B cell (primary cell): ENCODE data around the gene CDK18. TPM values are rescaled to one million over a fixed set of nuclear protein-coding genes. Genes with fewer than 3 reads are reported as not detected.

Experiments
- ATAC-seq: fragments of 200-7000 bp; cut with Tn5 transposase; one replicate; pipeline ENCODE4 v1.10.0; 2021; ENCODE audit warnings: low read depth, mild to moderate bottlenecking, moderate number of reproducible peaks, moderate library complexity
- CTCF ChIA-PET: fragments of 350-600 bp; sonication (Branson Sonifier 250); formaldehyde crosslinking; loops from one replicate; lab custom pipeline; 2021; ENCODE audit warnings: antibody characterized with exemption, inconsistent platforms; lab: Charles Lee
- POLR2A ChIA-PET: fragments of 350-600 bp; sonication (Branson Sonifier 250); formaldehyde crosslinking; loops from one replicate; lab custom pipeline; 2021; ENCODE audit warnings: antibody characterized with exemption; lab: Charles Lee
- DNase-seq: peaks from one replicate; pipeline ENCODE4 v3.0.0; 2013
- H2AFZ ChIP-seq: 2 replicates; pipeline ENCODE4 v1.6.1; 2012; ENCODE audit warnings: mild to moderate bottlenecking, low read depth, low read length; ENCODE audit not compliant: insufficient read depth, poor library complexity, severe bottlenecking
- H3K27ac ChIP-seq, 2 donors: 1 replicate in 1 of 2; 2 replicates in 1 of 2; pipeline ENCODE4 v1.5.1; 2012 to 2013; ENCODE audit warnings: low read length in 2 of 2, mild to moderate bottlenecking in 2 of 2, moderate library complexity in 1 of 2
- H3K27me3 ChIP-seq, 4 experiments: fragments of 200-600 bp in 1 of 4; sonication (generic) in 1 of 4; replicated peaks in 1 of 4; 1 replicate in 2 of 4; 2 replicates in 2 of 4; pipeline versions ENCODE4 v1.6.1 to v1.7.0; 2013 to 2016; ENCODE audit warnings: low read length in 3 of 4, mild to moderate bottlenecking in 2 of 4, mixed read lengths in 1 of 4, moderate library complexity in 1 of 4; ENCODE audit not compliant: insufficient read depth in 4 of 4, control insufficient read depth in 3 of 4; ENCODE audit errors: control extremely low read depth in 1 of 4
- H3K36me3 ChIP-seq, 2 experiments: replicated peaks in 1 of 2; 1 replicate in 1 of 2; 2 replicates in 1 of 2; pipeline versions ENCODE4 v1.6.1 to v1.7.1; 2013; ENCODE audit warnings: low read length in 1 of 2; ENCODE audit not compliant: insufficient read depth in 2 of 2, control insufficient read depth in 1 of 2; ENCODE audit errors: control extremely low read depth in 1 of 2, extremely low read depth in 1 of 2
- H3K4me1 ChIP-seq, 2 donors: fragments of 200-600 bp in 1 of 2; sonication (generic) in 1 of 2; 1 replicate in 1 of 2; 2 replicates in 1 of 2; pipeline versions ENCODE4 v1.5.1 to v1.6.1; 2013 to 2017; ENCODE audit warnings: low read length in 2 of 2; ENCODE audit not compliant: control insufficient read depth in 2 of 2, insufficient read depth in 2 of 2
- H3K4me2 ChIP-seq: replicated peaks from 2 replicates; pipeline ENCODE3; 2012; ENCODE audit warnings: mild to moderate bottlenecking, low read depth, low read length; ENCODE audit not compliant: poor library complexity, severe bottlenecking
- H3K4me3 ChIP-seq, 5 experiments: fragments of 200-600 bp in 1 of 5; sonication (generic) in 1 of 5; 1 replicate in 3 of 5; 2 replicates in 2 of 5; pipeline versions ENCODE4 v1.5.1 to v1.7.0; 2011 to 2016; ENCODE audit warnings: low read length in 4 of 5, mild to moderate bottlenecking in 4 of 5, low read depth in 2 of 5, control low read depth in 1 of 5, moderate library complexity in 1 of 5; ENCODE audit not compliant: insufficient read depth in 1 of 5; ENCODE audit errors: control extremely low read depth in 1 of 5, extremely low read depth in 1 of 5
- H3K79me2 ChIP-seq: fragments of 200-600 bp; sonication (generic); one replicate; pipeline ENCODE4 v1.6.0; 2016; ENCODE audit warnings: low read length; ENCODE audit not compliant: control insufficient read depth, insufficient read depth
- H3K9ac ChIP-seq: fragments of 200-600 bp; sonication (generic); 2 replicates; pipeline ENCODE4 v1.6.1; 2017; ENCODE audit warnings: mild to moderate bottlenecking, low read length, moderate library complexity
- H3K9me3 ChIP-seq, 3 donors: one replicate each; pipeline versions ENCODE4 v1.6.1 to v1.7.1; 2013; ENCODE audit warnings: low read length in 2 of 3; ENCODE audit not compliant: control insufficient read depth in 2 of 3, insufficient read depth in 1 of 3; ENCODE audit errors: control extremely low read depth in 1 of 3
- H4K20me1 ChIP-seq: 2 replicates; pipeline ENCODE4 v1.6.0; 2012; ENCODE audit warnings: mild to moderate bottlenecking, low read length; ENCODE audit not compliant: insufficient read depth, control insufficient read depth, poor library complexity, severe bottlenecking
- H3K27ac Mint-ChIP-seq: one replicate; pipeline ENCODE4 v1.8.0; 2021; ENCODE audit warnings: mixed read lengths
- H3K27me3 Mint-ChIP-seq: one replicate; pipeline ENCODE4 v1.8.0; 2021; ENCODE audit warnings: mixed read lengths
- H3K4me1 Mint-ChIP-seq: one replicate; pipeline ENCODE4 v1.8.0; 2021; ENCODE audit warnings: mixed read lengths
- H3K4me3 Mint-ChIP-seq: one replicate; pipeline ENCODE4 v1.8.0; 2021; ENCODE audit warnings: mixed read lengths
- H3K9me3 Mint-ChIP-seq: one replicate; pipeline ENCODE4 v1.8.0; 2022; ENCODE audit warnings: mixed read lengths; ENCODE audit not compliant: insufficient read depth
- CTCF ChIP-seq: fragments of 200-600 bp; IDR thresholded peaks from one replicate; pipeline ENCODE4 v1.8.0; 2022; ENCODE audit warnings: antibody characterized with exemption, mild to moderate bottlenecking
- EZH2 ChIP-seq: IDR thresholded peaks from 2 replicates; pipeline ENCODE4 v1.6.1; 2012; ENCODE audit warnings: borderline replicate concordance, low read depth, mild to moderate bottlenecking, moderate library complexity, low read length; ENCODE audit not compliant: insufficient read depth, poor library complexity, severe bottlenecking
- WGBS: methylation state at CpG from one replicate; pipeline ENCODE4 v1.1.5; 2013; ENCODE audit warnings: missing lambda C conversion rate; ENCODE audit not compliant: insufficient coverage; 5-methylcytosine and 5-hydroxymethylcytosine counted together
- intact Hi-C: fragments of 100-400 bp; cut with micrococcal nuclease; formaldehyde crosslinking; loops from one replicate; pipeline ENCODE4 v1.10.0; 2022
- polyA plus RNA-seq: library from polyadenylated mRNA; depleted of rRNA; stranded (reverse); fragments of >200 nt; gene quantifications from 2 replicates; pipeline ENCODE4 v1.2.3, GENCODE V29; 2012
- total RNA-seq, 2 donors: library from RNA; stranded (reverse); fragments of 120-200 nt in 1 of 2; gene quantifications; 1 replicate in 1 of 2; 2 replicates in 1 of 2; pipeline versions ENCODE4 v1.2.3 to v1.2.4, GENCODE V29; 2013 to 2022

Gene CDK18
- total and polyA plus RNA-seq, 2 donors (not counting 1 experiment from before 2014, with no cell fraction given): 3.8 to 4.7 TPM

- Histone ChIP-seq H3K9me3 (no peaks in the 10 kb centered on the region), H2AFZ (no peak overlapping the region), H3K27me3 (no peaks in the 10 kb centered on the region), H3K79me2 (no peaks in the 10 kb centered on the region), H3K27ac (no peak overlapping the region), H3K4me2 (no peak overlapping the region), H3K4me3 (no peak overlapping the region), H4K20me1 (no peaks in the 10 kb centered on the region), H3K4me1 (no peaks in the 10 kb centered on the region), H3K36me3 (no peaks in the 10 kb centered on the region), H3K9ac (no peak overlapping the region)
- no peak for ATAC-seq
- Mint-ChIP-seq H3K9me3 (no peaks in the 10 kb centered on the region), H3K27ac (no peak overlapping the region), H3K4me1 (peaks cover 4% of the 10 kb centered on the region), H3K4me3 (no peak overlapping the region), H3K27me3 (no peaks in the 10 kb centered on the region)
- WGBS: 88% methylated on average over 5 of the region's 5 CpGs
- ChIA-PET POLR2A (no interaction called here), CTCF (interaction anchor here (1.2 to 1.4 kb wide), 2 partner anchors 160 to 240 kb away, joined by 3 read pairs; no protein-coding TSS in a partner anchor)
- TF ChIP-seq EZH2 (no peak), CTCF (no peak)
- intact Hi-C loops: no loop called here
- DNase-seq: no peak
Measured at GRCh38 chr1:205513774-205514173, 9.3 kb downstream of the CDK18 start.

GRCh38 chr1:205514211-205515142 lies 10.0 kb downstream of the CDK18 start:
- Histone ChIP-seq H3K36me3 (no peaks in the 10 kb centered on the region), H2AFZ (no peak overlapping the region), H3K79me2 (no peaks in the 10 kb centered on the region), H3K27me3 (no peaks in the 10 kb centered on the region), H3K4me2 (no peak overlapping the region), H3K27ac (no peak overlapping the region), H3K9ac (no peak overlapping the region), H3K9me3 (no peaks in the 10 kb centered on the region), H3K4me1 (no peaks in the 10 kb centered on the region), H4K20me1 (no peaks in the 10 kb centered on the region), H3K4me3 (no peak overlapping the region)
- Mint-ChIP-seq H3K9me3 (no peaks in the 10 kb centered on the region), H3K27me3 (no peaks in the 10 kb centered on the region), H3K4me1 (peaks cover 4% of the 10 kb centered on the region), H3K4me3 (no peak overlapping the region), H3K27ac (no peak overlapping the region)
- TF ChIP-seq CTCF (no peak), EZH2 (no peak)
- no peak for ATAC-seq
- intact Hi-C loops: no loop called here
- CTCF ChIA-PET: interaction anchor here (1.2 to 3.0 kb wide), 3 partner anchors 11 to 241 kb away, joined by 3 to 17 read pairs (median 3); no protein-coding TSS in a partner anchor
- POLR2A ChIA-PET: no interaction called here
- no peak for DNase-seq
- WGBS: 82% methylated on average over 6 of the region's 7 CpGs
